ENCODE results near the gene TMPRSS2.

GRCh38 chr21:41439248-41439647 is 68.7 kb downstream of the TMPRSS2 start:
- TF ChIP-seq RAD21 (CRISPR knock-in tag; conservative IDR thresholded peaks at IDR 0.05 in 1 of 2, IDR thresholded peaks at IDR 0.05 in 1 of 2) (no peak), RAD51 (IDR thresholded peaks at IDR 0.05; ENCODE audit: borderline replicate concordance, low read depth) (no peak), SPI1 (IDR thresholded peaks at IDR 0.05; ENCODE audit: borderline replicate concordance, low read depth, low read length) (no peak), FOS (IDR thresholded peaks at IDR 0.05; ENCODE audit: extremely low read depth, insufficient read length) (no peak), MEF2D (tag; conservative IDR thresholded peaks at IDR 0.05; ENCODE audit: low read depth) (no peak), CTCF (IDR thresholded peaks at IDR 0.05 in 2 of 3, conservative IDR thresholded peaks at IDR 0.05 in 1 of 3; ENCODE audit: insufficient read depth in 2 of 3, low read depth in 1 of 3, low read length in 3 of 3) (no peak), HMG20B (CRISPR knock-in tag; IDR thresholded peaks at IDR 0.05) (no peak)
